Panc1 (cell line): ENCODE measurements around the gene CARD16. TPM values are rescaled to one million over a fixed set of nuclear protein-coding genes. Genes with fewer than 3 reads are reported as not detected.

ENCODE experiments used
- ATAC-seq: fragments of 200-7000 bp; cut with Tn5 transposase; 2 replicates; pipeline ENCODE4 v1.9.1; 2020; ENCODE audit warnings: mild to moderate bottlenecking, moderate library complexity
- BruUV-seq: library from RNA; stranded (reverse); fragments of 400-500 nt; replicated peaks from 2 replicates; lab custom pipeline; 2021; lab: Mats Ljungman, UMichigan
- CTCF ChIA-PET: fragments of 300-600 bp; sonication (Branson Sonifier 250); formaldehyde crosslinking; loops from one replicate; lab custom pipeline; 2022; ENCODE audit warnings: antibody characterized with exemption; lab: Charles Lee
- POLR2A ChIA-PET: fragments of 300-600 bp; sonication (Branson Sonifier 250); formaldehyde crosslinking; loops from one replicate; lab custom pipeline; 2022; ENCODE audit warnings: antibody characterized with exemption; lab: Charles Lee
- DNase-seq: peaks from one replicate; pipeline ENCODE4 v3.0.0-alpha.2; 2010; ENCODE audit warnings: low read depth, low spot score
- H3K27ac ChIP-seq: 2 replicates; pipeline ENCODE4 v1.5.1; 2011; ENCODE audit warnings: mild to moderate bottlenecking, low read length, inconsistent platforms
- H3K27me3 ChIP-seq: fragments of 200-500 bp; sonication (Bioruptor generic); 2 replicates; pipeline ENCODE4 v1.6.0; 2014; ENCODE audit warnings: low read length, inconsistent platforms; ENCODE audit not compliant: control insufficient read depth, insufficient read depth
- H3K36me3 ChIP-seq: fragments of 200-500 bp; sonication (Bioruptor generic); 2 replicates; pipeline ENCODE4 v1.5.1; 2014; ENCODE audit warnings: inconsistent platforms, mild to moderate bottlenecking, low read length, moderate library complexity; ENCODE audit not compliant: control insufficient read depth, insufficient read depth
- H3K4me1 ChIP-seq: 2 replicates; pipeline ENCODE4 v1.5.1; 2011; ENCODE audit warnings: inconsistent platforms, mild to moderate bottlenecking, low read length, moderate library complexity; ENCODE audit not compliant: control insufficient read depth, insufficient read depth
- H3K4me3 ChIP-seq, 2 experiments: 2 replicates each; pipeline ENCODE4 v1.5.1; 2011 to 2012; ENCODE audit warnings: low read depth in 2 of 2, low read length in 2 of 2, mild to moderate bottlenecking in 2 of 2, inconsistent platforms in 1 of 2, moderate library complexity in 1 of 2
- H3K9me3 ChIP-seq: fragments of 200-500 bp; sonication (Bioruptor generic); 2 replicates; pipeline ENCODE4 v1.5.1; 2014; ENCODE audit warnings: low read depth, mild to moderate bottlenecking, inconsistent platforms, low read length, moderate library complexity; ENCODE audit not compliant: control insufficient read depth, insufficient read depth
- POLR2AphosphoS5 ChIP-seq: IDR thresholded peaks from 2 replicates; pipeline ENCODE4 v1.6.1; 2012; ENCODE audit warnings: mild to moderate bottlenecking, low read depth, low read length, moderate library complexity
- SIN3A ChIP-seq: IDR thresholded peaks from 2 replicates; pipeline ENCODE4 v1.6.1; 2012; ENCODE audit warnings: low read depth, mild to moderate bottlenecking, low read length, moderate library complexity, borderline replicate concordance; ENCODE audit not compliant: insufficient read depth
- TCF7L2 ChIP-seq: IDR thresholded peaks from 2 replicates; pipeline ENCODE4 v1.6.1; 2011; ENCODE audit warnings: mild to moderate bottlenecking, low read depth, low read length, inconsistent platforms
- in situ Hi-C: cut with HindIII; loops from 2 replicates; pipeline ENCODE4 v1.10.0; 2016; ENCODE audit warnings: low sequenced_read_pairs, low pct_unique_long_range_greater_than_20kb
- intact Hi-C: fragments of 100-400 bp; cut with micrococcal nuclease; formaldehyde crosslinking; loops from one replicate; pipeline ENCODE4 v1.10.0; 2022; ENCODE audit not compliant: unreplicated experiment
- total RNA-seq: library from RNA; stranded (reverse); gene quantifications from one replicate; pipeline ENCODE4 v1.2.1, GENCODE V29; 2021; ENCODE audit not compliant: unreplicated experiment
- TF ChIP-seq, protein P1 (sequence below): fragments of 450-650 bp; IDR thresholded peaks from 2 replicates; pipeline ENCODE4 v1.5.1; 2017; ENCODE audit warnings: mild to moderate bottlenecking
- TF ChIP-seq, protein P2 (sequence below), 2 experiments: IDR thresholded peaks; 2 replicates each; pipeline ENCODE4 v1.6.1; 2011 to 2012; ENCODE audit warnings: low read depth in 2 of 2, control low read depth in 1 of 2, low read length in 1 of 2, mild to moderate bottlenecking in 1 of 2, moderate library complexity in 1 of 2; ENCODE audit not compliant: insufficient read depth in 1 of 2

The CARD16 gene
- total RNA-seq, 1 experiment from 2014 or later, result not detected

DNA sequence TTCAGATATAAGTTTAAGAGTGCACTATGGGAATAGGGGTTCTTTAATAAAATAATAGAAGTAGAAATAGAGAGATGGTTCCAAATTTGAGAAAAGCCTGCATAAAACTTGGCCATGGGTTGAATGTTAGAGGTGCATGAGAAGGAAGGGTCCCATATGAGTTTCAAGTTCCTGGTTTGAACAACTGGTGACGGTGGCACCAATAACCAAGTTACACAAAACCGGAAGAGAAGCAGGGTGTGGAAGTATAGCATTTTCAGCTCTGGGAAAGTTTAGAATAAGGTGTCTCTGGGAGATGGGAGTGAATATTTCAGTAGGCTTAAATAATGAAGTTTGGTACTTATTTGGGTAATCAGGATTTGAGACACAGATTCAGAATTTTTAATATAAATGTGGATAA, 12.6 kb downstream of the CARD16 start:
- intact Hi-C loops (no loop called here), in situ Hi-C loops (no loop called here)
- CTCF ChIA-PET, result no interaction called here

DNA sequence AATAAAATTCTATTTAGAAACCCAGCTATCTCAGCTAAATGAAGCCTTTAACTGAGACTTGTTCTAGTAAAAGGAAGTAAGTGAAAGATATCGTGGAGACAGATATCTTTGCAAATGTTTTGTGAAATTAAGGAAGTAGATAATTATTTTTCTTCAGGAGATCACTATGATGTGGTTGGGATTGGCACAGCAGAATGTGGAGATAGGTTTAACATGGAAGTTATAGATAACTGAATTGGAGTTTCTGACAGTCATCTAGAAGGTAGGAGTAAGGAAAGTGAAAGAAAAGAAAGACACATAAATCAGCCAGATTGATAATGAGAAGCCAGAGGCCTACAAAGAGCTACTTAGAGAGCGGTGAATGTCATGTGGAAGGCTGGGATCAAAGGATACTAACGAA, 17.5 kb downstream of the CARD16 start:
- Histone ChIP-seq H3K4me1 (no peaks in the 10 kb centered on the region), H3K27ac (no peak overlapping the region), H3K4me3 (no peak overlapping the region), H3K36me3 (no peaks in the 10 kb centered on the region), H3K27me3 (no peaks in the 10 kb centered on the region), H3K9me3 (no peaks in the 10 kb centered on the region)
- TF ChIP-seq POLR2AphosphoS5, result no peak
- TF ChIP-seq, protein P1, sequence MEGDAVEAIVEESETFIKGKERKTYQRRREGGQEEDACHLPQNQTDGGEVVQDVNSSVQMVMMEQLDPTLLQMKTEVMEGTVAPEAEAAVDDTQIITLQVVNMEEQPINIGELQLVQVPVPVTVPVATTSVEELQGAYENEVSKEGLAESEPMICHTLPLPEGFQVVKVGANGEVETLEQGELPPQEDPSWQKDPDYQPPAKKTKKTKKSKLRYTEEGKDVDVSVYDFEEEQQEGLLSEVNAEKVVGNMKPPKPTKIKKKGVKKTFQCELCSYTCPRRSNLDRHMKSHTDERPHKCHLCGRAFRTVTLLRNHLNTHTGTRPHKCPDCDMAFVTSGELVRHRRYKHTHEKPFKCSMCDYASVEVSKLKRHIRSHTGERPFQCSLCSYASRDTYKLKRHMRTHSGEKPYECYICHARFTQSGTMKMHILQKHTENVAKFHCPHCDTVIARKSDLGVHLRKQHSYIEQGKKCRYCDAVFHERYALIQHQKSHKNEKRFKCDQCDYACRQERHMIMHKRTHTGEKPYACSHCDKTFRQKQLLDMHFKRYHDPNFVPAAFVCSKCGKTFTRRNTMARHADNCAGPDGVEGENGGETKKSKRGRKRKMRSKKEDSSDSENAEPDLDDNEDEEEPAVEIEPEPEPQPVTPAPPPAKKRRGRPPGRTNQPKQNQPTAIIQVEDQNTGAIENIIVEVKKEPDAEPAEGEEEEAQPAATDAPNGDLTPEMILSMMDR, result no peak
- TF ChIP-seq, protein P2, sequence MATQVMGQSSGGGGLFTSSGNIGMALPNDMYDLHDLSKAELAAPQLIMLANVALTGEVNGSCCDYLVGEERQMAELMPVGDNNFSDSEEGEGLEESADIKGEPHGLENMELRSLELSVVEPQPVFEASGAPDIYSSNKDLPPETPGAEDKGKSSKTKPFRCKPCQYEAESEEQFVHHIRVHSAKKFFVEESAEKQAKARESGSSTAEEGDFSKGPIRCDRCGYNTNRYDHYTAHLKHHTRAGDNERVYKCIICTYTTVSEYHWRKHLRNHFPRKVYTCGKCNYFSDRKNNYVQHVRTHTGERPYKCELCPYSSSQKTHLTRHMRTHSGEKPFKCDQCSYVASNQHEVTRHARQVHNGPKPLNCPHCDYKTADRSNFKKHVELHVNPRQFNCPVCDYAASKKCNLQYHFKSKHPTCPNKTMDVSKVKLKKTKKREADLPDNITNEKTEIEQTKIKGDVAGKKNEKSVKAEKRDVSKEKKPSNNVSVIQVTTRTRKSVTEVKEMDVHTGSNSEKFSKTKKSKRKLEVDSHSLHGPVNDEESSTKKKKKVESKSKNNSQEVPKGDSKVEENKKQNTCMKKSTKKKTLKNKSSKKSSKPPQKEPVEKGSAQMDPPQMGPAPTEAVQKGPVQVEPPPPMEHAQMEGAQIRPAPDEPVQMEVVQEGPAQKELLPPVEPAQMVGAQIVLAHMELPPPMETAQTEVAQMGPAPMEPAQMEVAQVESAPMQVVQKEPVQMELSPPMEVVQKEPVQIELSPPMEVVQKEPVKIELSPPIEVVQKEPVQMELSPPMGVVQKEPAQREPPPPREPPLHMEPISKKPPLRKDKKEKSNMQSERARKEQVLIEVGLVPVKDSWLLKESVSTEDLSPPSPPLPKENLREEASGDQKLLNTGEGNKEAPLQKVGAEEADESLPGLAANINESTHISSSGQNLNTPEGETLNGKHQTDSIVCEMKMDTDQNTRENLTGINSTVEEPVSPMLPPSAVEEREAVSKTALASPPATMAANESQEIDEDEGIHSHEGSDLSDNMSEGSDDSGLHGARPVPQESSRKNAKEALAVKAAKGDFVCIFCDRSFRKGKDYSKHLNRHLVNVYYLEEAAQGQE (IDR thresholded peaks at IDR 0.05; ENCODE audit: insufficient read depth in 1 of 2, low read depth in 2 of 2, low read length in 1 of 2), result no peak
- no peak for TF ChIP-seq TCF7L2
- no peak for TF ChIP-seq SIN3A
- DNase-seq (no peak), ATAC-seq (no peak)
- ChIA-PET CTCF (no interaction called here), POLR2A (no interaction called here)
- in situ Hi-C loops, result no loop called here
- intact Hi-C loops, result no loop called here
- no TSS peak for BruUV-seq

More for the DNA sequence above, 12.6 kb downstream of the CARD16 start:
- TF ChIP-seq TCF7L2, result no peak
- no peak for TF ChIP-seq SIN3A
- TF ChIP-seq, protein P2 (IDR thresholded peaks at IDR 0.05; ENCODE audit: insufficient read depth in 1 of 2, low read depth in 2 of 2, low read length in 1 of 2), result no peak
- TF ChIP-seq, protein P1, result no peak
- no peak for TF ChIP-seq POLR2AphosphoS5
- DNase-seq (no peak), ATAC-seq (no peak)
- Histone ChIP-seq H3K36me3 (no peaks in the 10 kb centered on the region), H3K27ac (no peak overlapping the region), H3K27me3 (no peaks in the 10 kb centered on the region), H3K9me3 (no peaks in the 10 kb centered on the region), H3K4me1 (no peaks in the 10 kb centered on the region), H3K4me3 (no peak overlapping the region)
- no TSS peak for BruUV-seq
- POLR2A ChIA-PET, result no interaction called here
